ENCODE results near the gene PERP. TPM values are rescaled to one million over a fixed set of nuclear protein-coding genes. Genes with fewer than 3 reads are reported as not detected.

PERP gene
- polyA plus RNA-seq, 1 of the 3 experiments (the other 2 are of a cell fraction), result 0.02 TPM

DNA sequence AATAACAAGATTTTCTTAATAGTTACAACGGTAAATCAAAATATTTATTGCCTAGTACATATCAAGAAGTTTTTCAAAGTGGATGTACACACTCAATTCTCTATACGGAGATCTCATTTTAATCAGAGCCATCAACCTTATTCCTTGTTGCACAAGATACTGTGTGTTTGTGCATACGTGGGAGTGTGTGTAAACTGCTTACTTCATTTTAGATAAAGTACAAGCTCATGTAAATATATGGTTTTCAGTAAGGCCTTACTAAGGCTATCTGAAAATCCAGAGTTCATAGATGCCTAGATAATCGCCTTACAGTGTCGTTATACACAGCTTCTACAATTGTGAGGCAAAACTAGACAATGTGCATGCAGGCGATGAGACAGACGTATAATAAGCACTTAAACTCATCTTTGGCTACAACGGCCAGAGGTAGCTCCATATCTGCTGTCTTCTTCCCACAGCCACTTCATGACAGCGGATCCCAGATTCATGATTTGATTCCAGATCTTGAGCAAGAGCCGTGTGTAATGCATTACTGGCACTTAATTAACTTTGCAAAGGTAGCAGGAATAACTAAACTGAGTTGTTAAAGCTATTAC lies 2.5 kb downstream of the PERP start:
- no peak overlapping the region for H3K4me2 ChIP-seq
- POLR2A ChIA-PET, result no interaction called here

More for the DNA sequence above, 2.5 kb downstream of the PERP start:
- no peaks in the 10 kb centered on the region for H3K9me3 ChIP-seq
- no peaks in the 10 kb centered on the region for H4K20me1 ChIP-seq (ENCODE audit: insufficient read depth)
- H3K9me2 ChIP-seq, result no peaks in the 10 kb centered on the region
- H3K9ac ChIP-seq, result no peak overlapping the region
- no peaks in the 10 kb centered on the region for H3K4me1 ChIP-seq (ENCODE audit: control insufficient read depth in 1 of 2, insufficient read depth in 2 of 2, low read depth in 1 of 2, low read length in 1 of 2)
- no peak for DNase-seq
- H3K27ac ChIP-seq (ENCODE audit: low read depth in 2 of 2, low read length in 1 of 2), result no peak overlapping the region
- no peak overlapping the region for H3K4me3 ChIP-seq (ENCODE audit: low read depth in 2 of 2, low read length in 1 of 2)
- H3K27me3 ChIP-seq (ENCODE audit: insufficient read depth), result peaks cover 39% of the 10 kb centered on the region
- no peaks in the 10 kb centered on the region for H3K36me3 ChIP-seq (replicated peaks in 1 of 2; ENCODE audit: control insufficient read depth in 1 of 2, insufficient read depth in 2 of 2, low read length in 1 of 2)
- WGBS (ENCODE audit: low lambda C conversion rate), result 5% methylated on average over 10 of the region's 10 CpGs
- TF ChIP-seq SIN3A (IDR thresholded peaks at IDR 0.05; ENCODE audit: borderline replicate concordance, low read depth, low read length) (no peak), REST (IDR thresholded peaks at IDR 0.05; ENCODE audit: low read depth, low read length) (no peak), RFX5 (IDR thresholded peaks at IDR 0.05; ENCODE audit: low read length) (no peak), NRF1 (IDR thresholded peaks at IDR 0.05; ENCODE audit: low read depth, low read length) (no peak), JUND (IDR thresholded peaks at IDR 0.05) (no peak), RCOR1 (IDR thresholded peaks at IDR 0.05; ENCODE audit: low read length) (no peak), CHD2 (IDR thresholded peaks at IDR 0.05; ENCODE audit: low read length, partially characterized antibody) (no peak), ZBTB33 (IDR thresholded peaks at IDR 0.05; ENCODE audit: borderline replicate concordance, low read depth) (no peak), POLR2AphosphoS5 (IDR thresholded peaks at IDR 0.05; ENCODE audit: low read depth, low read length) (no peak), YY1 (IDR thresholded peaks at IDR 0.05; ENCODE audit: low read depth) (no peak), EZH2phosphoT487 (IDR thresholded peaks at IDR 0.05; ENCODE audit: borderline replicate concordance, low read depth) (no peak), SMC3 (IDR thresholded peaks at IDR 0.05; ENCODE audit: low read depth, low read length) (no peak), FOXJ3 (CRISPR knock-in tag; IDR thresholded peaks at IDR 0.05) (no peak)
- TF ChIP-seq, protein P1, sequence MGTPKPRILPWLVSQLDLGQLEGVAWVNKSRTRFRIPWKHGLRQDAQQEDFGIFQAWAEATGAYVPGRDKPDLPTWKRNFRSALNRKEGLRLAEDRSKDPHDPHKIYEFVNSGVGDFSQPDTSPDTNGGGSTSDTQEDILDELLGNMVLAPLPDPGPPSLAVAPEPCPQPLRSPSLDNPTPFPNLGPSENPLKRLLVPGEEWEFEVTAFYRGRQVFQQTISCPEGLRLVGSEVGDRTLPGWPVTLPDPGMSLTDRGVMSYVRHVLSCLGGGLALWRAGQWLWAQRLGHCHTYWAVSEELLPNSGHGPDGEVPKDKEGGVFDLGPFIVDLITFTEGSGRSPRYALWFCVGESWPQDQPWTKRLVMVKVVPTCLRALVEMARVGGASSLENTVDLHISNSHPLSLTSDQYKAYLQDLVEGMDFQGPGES (IDR thresholded peaks at IDR 0.05; ENCODE audit: low read depth, low read length), result no peak
- CTCF ChIA-PET, result interaction anchor here (1.2 to 3.9 kb wide), 4 partner anchors 11 to 711 kb away, joined by 3 to 33 read pairs (median 4); no protein-coding TSS in a partner anchor
- no peaks in the 10 kb centered on the region for H3K79me2 ChIP-seq (ENCODE audit: insufficient read depth)
- H3F3A ChIP-seq (replicated peaks; ENCODE audit: insufficient read depth), result peaks cover 4% of the 10 kb centered on the region
- no peak overlapping the region for H2AFZ ChIP-seq (ENCODE audit: low read depth)

Measured in SK-N-SH (cell line).